Natural killer cell (primary cell): Measurements from ENCODE around the gene SRCIN1. TPM values are rescaled to one million over a fixed set of nuclear protein-coding genes. Genes with fewer than 3 reads are reported as not detected.

Experiments
- ATAC-seq, 3 donors: fragments of 150-1000 bp in 2 of 3; fragments of 200-7000 bp in 1 of 3; cut with Tn5 transposase; 1 replicate in 1 of 3; 2 replicates in 2 of 3; pipeline ENCODE4 v1.10.0; 2021; ENCODE audit warnings: mild to moderate bottlenecking in 2 of 3, moderate library complexity in 2 of 3
- DNase-seq, 2 donors: peaks; one replicate each; pipeline versions ENCODE4 v3.0.0 to v3.0.0-alpha.2; 2013 to 2021; ENCODE audit warnings: mixed read lengths in 1 of 2
- H3K27ac ChIP-seq: one replicate; pipeline ENCODE4 v1.5.1; 2013; ENCODE audit warnings: mild to moderate bottlenecking, low read length
- H3K27me3 ChIP-seq: one replicate; pipeline ENCODE4 v1.6.1; 2013; ENCODE audit warnings: low read length; ENCODE audit not compliant: control insufficient read depth, insufficient read depth
- H3K36me3 ChIP-seq: one replicate; pipeline ENCODE4 v1.6.1; 2013; ENCODE audit warnings: low read length; ENCODE audit not compliant: control insufficient read depth, insufficient read depth
- H3K4me1 ChIP-seq: one replicate; pipeline ENCODE4 v1.6.1; 2013; ENCODE audit warnings: low read length; ENCODE audit not compliant: control insufficient read depth, insufficient read depth
- H3K4me3 ChIP-seq: one replicate; pipeline ENCODE4 v1.5.1; 2013; ENCODE audit warnings: low read length
- H3K9me3 ChIP-seq: one replicate; pipeline ENCODE4 v1.6.1; 2013; ENCODE audit warnings: low read length; ENCODE audit not compliant: control insufficient read depth, insufficient read depth
- H3K27ac Mint-ChIP-seq, 2 donors: one replicate each; pipeline ENCODE4 v1.8.0; 2022; ENCODE audit warnings: mild to moderate bottlenecking in 2 of 2, mixed read lengths in 2 of 2, moderate library complexity in 1 of 2
- H3K27me3 Mint-ChIP-seq, 2 donors: one replicate each; pipeline ENCODE4 v1.8.0; 2022; ENCODE audit warnings: low read depth in 2 of 2, mixed read lengths in 2 of 2
- H3K36me3 Mint-ChIP-seq: one replicate; pipeline ENCODE4 v1.8.0; 2022; ENCODE audit warnings: mixed read lengths
- H3K4me1 Mint-ChIP-seq, 2 donors: one replicate each; pipeline ENCODE4 v1.8.0; 2022; ENCODE audit warnings: mixed read lengths in 2 of 2
- H3K4me3 Mint-ChIP-seq: one replicate; pipeline ENCODE4 v1.8.0; 2022; ENCODE audit warnings: mild to moderate bottlenecking, moderate library complexity, mixed read lengths
- H3K9me3 Mint-ChIP-seq, 2 donors: one replicate each; pipeline ENCODE4 v1.8.0; 2022; ENCODE audit warnings: mixed read lengths in 2 of 2
- WGBS: methylation state at CpG from one replicate; pipeline ENCODE4 v1.1.7; 2013; ENCODE audit warnings: missing lambda C conversion rate; ENCODE audit not compliant: insufficient coverage; 5-methylcytosine and 5-hydroxymethylcytosine counted together
- intact Hi-C: fragments of 100-400 bp; cut with micrococcal nuclease; formaldehyde crosslinking; loops from one replicate; pipeline ENCODE4 v1.14.2; 2022
- total RNA-seq, 4 donors: library from RNA; stranded (reverse); fragments of 120-200 nt in 1 of 4; gene quantifications; one replicate each; pipeline versions ENCODE4 v1.2.3 to v1.2.4, GENCODE V29; 2013 to 2022
- TF ChIP-seq, protein P1 (sequence below): fragments of 200-600 bp; IDR thresholded peaks from one replicate; pipeline ENCODE4 v1.8.0; 2022; ENCODE audit warnings: antibody characterized with exemption

SRCIN1 gene
- total RNA-seq, 3 donors from 2014 or later (not counting 1 experiment from before 2014, with no cell fraction given) = 0.28 to 0.50 TPM; not detected in 1

DNA sequence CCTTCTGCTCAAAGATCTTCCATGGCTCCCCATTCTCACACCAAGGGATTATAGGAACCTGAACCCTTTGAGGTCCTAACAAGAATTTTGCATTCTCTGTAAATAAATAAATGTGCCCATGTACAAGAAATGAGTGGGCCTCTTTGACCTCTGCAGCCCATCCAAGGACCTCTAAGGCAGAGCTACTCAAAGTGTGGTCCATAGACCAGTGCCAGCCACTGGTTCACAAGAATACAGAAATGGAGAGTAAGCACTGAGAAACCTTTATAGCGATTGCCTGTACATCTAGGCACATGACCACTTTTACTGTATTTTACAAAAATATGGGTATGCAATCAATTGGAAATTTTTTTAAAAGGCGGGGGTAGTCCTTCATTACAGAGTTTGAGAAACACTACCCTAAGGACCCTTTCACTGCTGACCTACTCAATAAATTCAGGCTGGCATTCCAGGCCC, 7.8 kb upstream of the SRCIN1 start:
- Histone ChIP-seq H3K9me3 (peaks cover 7% of the 10 kb centered on the region), H3K27me3 (peaks cover 21% of the 10 kb centered on the region), H3K4me3 (no peak overlapping the region), H3K27ac (no peak overlapping the region), H3K4me1 (no peaks in the 10 kb centered on the region), H3K36me3 (no peaks in the 10 kb centered on the region)
- Mint-ChIP-seq H3K27ac (no peak overlapping the region), H3K4me3 (no peak overlapping the region), H3K9me3 (no peaks in the 10 kb centered on the region), H3K27me3 (peaks cover 34 to 43% of the 10 kb centered on the region in 2 donors), H3K36me3 (no peaks in the 10 kb centered on the region), H3K4me1 (no peaks in the 10 kb centered on the region)
- ATAC-seq (no peak), DNase-seq (no peak)
- TF ChIP-seq, protein P1, sequence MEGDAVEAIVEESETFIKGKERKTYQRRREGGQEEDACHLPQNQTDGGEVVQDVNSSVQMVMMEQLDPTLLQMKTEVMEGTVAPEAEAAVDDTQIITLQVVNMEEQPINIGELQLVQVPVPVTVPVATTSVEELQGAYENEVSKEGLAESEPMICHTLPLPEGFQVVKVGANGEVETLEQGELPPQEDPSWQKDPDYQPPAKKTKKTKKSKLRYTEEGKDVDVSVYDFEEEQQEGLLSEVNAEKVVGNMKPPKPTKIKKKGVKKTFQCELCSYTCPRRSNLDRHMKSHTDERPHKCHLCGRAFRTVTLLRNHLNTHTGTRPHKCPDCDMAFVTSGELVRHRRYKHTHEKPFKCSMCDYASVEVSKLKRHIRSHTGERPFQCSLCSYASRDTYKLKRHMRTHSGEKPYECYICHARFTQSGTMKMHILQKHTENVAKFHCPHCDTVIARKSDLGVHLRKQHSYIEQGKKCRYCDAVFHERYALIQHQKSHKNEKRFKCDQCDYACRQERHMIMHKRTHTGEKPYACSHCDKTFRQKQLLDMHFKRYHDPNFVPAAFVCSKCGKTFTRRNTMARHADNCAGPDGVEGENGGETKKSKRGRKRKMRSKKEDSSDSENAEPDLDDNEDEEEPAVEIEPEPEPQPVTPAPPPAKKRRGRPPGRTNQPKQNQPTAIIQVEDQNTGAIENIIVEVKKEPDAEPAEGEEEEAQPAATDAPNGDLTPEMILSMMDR = no peak
- intact Hi-C loops = loop anchor here (10.0 kb wide), 1 partner anchor 51 kb away; no protein-coding TSS in a partner anchor
- WGBS = 79% methylated on average over 1 of the region's 2 CpGs

DNA sequence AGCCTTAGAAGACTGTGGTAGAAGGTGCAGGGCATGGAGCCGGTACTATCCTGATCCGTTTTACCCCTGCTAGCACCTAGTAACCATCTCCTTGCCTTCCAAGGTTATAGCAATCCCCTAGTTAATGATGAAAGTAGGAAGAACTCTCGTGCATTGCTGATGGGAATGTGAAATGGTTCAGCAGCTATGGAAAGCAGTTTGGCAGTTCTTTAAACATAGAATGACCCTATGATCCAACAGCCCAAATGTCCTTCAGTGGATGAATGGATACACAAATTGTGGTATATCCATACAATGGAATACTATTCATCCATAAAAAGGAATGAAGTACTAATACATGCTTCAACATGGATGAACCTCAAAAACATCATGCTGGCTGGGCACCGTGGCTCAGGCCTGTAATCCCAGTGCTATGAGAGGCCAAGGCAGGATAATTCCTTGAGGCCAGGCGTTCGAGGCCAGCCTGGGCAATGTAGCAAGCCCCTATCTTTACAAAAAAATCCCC, 6.2 kb upstream of the SRCIN1 start:
- Mint-ChIP-seq H3K27me3 (peaks cover 44 to 54% of the 10 kb centered on the region in 2 donors), H3K4me3 (no peak overlapping the region), H3K27ac (no peak overlapping the region), H3K36me3 (no peaks in the 10 kb centered on the region), H3K9me3 (no peaks in the 10 kb centered on the region), H3K4me1 (peaks cover 0 to 4% of the 10 kb centered on the region in 2 donors)
- TF ChIP-seq, protein P1 = no peak
- Histone ChIP-seq H3K36me3 (no peaks in the 10 kb centered on the region), H3K9me3 (peaks cover 7% of the 10 kb centered on the region), H3K4me3 (no peak overlapping the region), H3K4me1 (peaks cover 5% of the 10 kb centered on the region), H3K27me3 (peaks cover 34% of the 10 kb centered on the region), H3K27ac (no peak overlapping the region)
- 64% methylated on average over 3 of the region's 6 CpGs for WGBS
- DNase-seq = no peak
- intact Hi-C loops = loop anchor here (10.0 kb wide), 1 partner anchor 53 kb away; no protein-coding TSS in a partner anchor
- ATAC-seq = no peak

DNA sequence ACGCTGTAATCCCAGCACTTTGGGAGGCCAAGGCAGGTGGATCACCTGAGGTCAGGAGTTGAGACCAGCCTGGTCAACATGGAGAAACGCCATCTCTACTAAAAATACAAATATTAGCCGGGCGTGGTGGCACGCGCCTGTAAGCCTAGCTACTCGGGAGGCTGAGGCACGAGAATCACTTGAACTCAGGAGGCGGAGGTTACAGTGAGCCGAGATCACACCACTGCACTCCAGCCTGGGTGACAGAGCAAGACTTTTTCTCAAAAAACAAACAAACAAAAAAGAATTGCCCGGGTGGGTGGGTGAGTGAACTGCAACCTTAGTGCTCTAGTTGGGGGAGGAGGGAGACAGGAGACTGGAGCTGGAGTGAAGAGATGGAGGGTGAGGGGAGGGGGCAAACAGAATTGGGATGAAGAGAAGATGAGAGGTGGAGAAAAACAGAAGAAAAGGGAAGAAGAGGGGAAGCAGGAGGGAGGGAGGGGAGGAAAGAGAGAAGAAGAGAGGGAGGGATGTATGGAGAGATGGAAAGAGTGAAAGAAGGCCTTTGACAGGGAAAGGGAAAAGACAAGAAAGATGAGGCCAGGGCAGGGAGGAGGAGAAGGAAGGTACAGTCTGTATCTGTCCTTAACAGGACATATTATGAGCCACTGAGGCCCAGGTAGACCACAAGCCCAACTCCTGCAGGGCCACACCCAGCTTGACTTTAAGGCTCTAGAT, 5.5 kb upstream of the SRCIN1 start:
- H3K4me3 Mint-ChIP-seq = no peak overlapping the region
- H3K4me3 ChIP-seq = no peak overlapping the region
- no peaks in the 10 kb centered on the region for H3K36me3 Mint-ChIP-seq
- no peak overlapping the region for H3K27ac Mint-ChIP-seq
- H3K4me1 ChIP-seq = peaks cover 12% of the 10 kb centered on the region
- TF ChIP-seq, protein P1 = no peak
- peaks cover 0 to 8% of the 10 kb centered on the region in 2 donors for H3K4me1 Mint-ChIP-seq
- H3K27me3 Mint-ChIP-seq = peaks cover 47 to 54% of the 10 kb centered on the region in 2 donors
- H3K9me3 ChIP-seq = peaks cover 7% of the 10 kb centered on the region
- H3K27ac ChIP-seq = no peak overlapping the region
- ATAC-seq (no peak), DNase-seq (no peak)
- WGBS = 91% methylated on average over 10 of the region's 11 CpGs
- intact Hi-C loops = loop anchor here (10.0 kb wide), 1 partner anchor 54 kb away; no protein-coding TSS in a partner anchor
- H3K9me3 Mint-ChIP-seq = no peaks in the 10 kb centered on the region
- no peaks in the 10 kb centered on the region for H3K36me3 ChIP-seq
- peaks cover 39% of the 10 kb centered on the region for H3K27me3 ChIP-seq
